ENCODE data around the gene ADD1. TPM values are rescaled to one million over a fixed set of nuclear protein-coding genes. Genes with fewer than 3 reads are reported as not detected.

The ADD1 gene
- total RNA-seq, 1 experiment from 2014 or later, result 181 TPM

GRCh38 chr4:2860391-2861348 is 17.0 kb downstream of the ADD1 start:
- H3K79me2 ChIP-seq (ENCODE audit: low read depth), result peaks cover 57% of the 10 kb centered on the region
- H3K4me2 ChIP-seq, result no peak overlapping the region
- H4K20me1 ChIP-seq (ENCODE audit: insufficient read depth), result no peaks in the 10 kb centered on the region; the same call in 1 of the 2 replicates

GRCh38 chr4:2861631-2862436 is 18.2 kb downstream of the ADD1 start:
- Histone ChIP-seq H3K4me3 (no peak overlapping the region), H2AFZ (no peak overlapping the region), H3K4me1 (replicated peaks; ENCODE audit: insufficient read depth) (peaks cover 15% of the 10 kb centered on the region), H3K79me2 (ENCODE audit: low read depth) (peaks cover 50% of the 10 kb centered on the region), H3K4me2 (no peak overlapping the region), H4K20me1 (ENCODE audit: insufficient read depth) (no peaks in the 10 kb centered on the region; the same call in 1 of the 2 replicates), H3K27ac (no peak overlapping the region), H3K9me2 (ENCODE audit: insufficient read depth) (no peaks in the 10 kb centered on the region), H3F3A (ENCODE audit: insufficient read depth, low read depth) (no peaks in the 10 kb centered on the region; the same call in 1 of the 2 replicates), H3K27me3 (ENCODE audit: insufficient read depth, low read depth) (no peaks in the 10 kb centered on the region), H3K36me3 (ENCODE audit: low read depth) (no peaks in the 10 kb centered on the region), H3K9me3 (ENCODE audit: insufficient read depth, low read depth) (no peaks in the 10 kb centered on the region)
- no peak for TF ChIP-seq EZH2 (IDR thresholded peaks at IDR 0.05; ENCODE audit: low read depth)
- TF ChIP-seq CTCF (conservative IDR thresholded peaks at IDR 0.05), result no peak
- no TSS peak for BruUV-seq (replicated peaks)
- DNase-seq, result no peak
- intact Hi-C loops (cut with micrococcal nuclease; ENCODE audit: unreplicated experiment), result no loop called here
- CTCF ChIA-PET, result interaction anchor here (0.5 to 0.6 kb wide), 2 partner anchors 52 to 257 kb away, joined by 3 read pairs; no protein-coding TSS in a partner anchor
- POLR2A ChIA-PET (ENCODE audit: unreplicated experiment), result interaction anchor here (0.7 kb wide), 1 partner anchor 153 kb away, joined by 4 read pairs; no protein-coding TSS in a partner anchor

More at GRCh38 chr4:2860391-2861348, 17.0 kb downstream of the ADD1 start:
- POLR2A ChIA-PET (ENCODE audit: unreplicated experiment), result interaction anchor here (0.6 kb wide), 1 partner anchor 1133 kb away, joined by 3 read pairs; no protein-coding TSS in a partner anchor
- Histone ChIP-seq H2AFZ (no peak overlapping the region), H3K27me3 (ENCODE audit: insufficient read depth, low read depth) (no peaks in the 10 kb centered on the region), H3F3A (ENCODE audit: insufficient read depth, low read depth) (peaks cover 3% of the 10 kb centered on the region; the same call in 1 of the 2 replicates), H3K9me2 (ENCODE audit: insufficient read depth) (no peaks in the 10 kb centered on the region), H3K4me1 (replicated peaks; ENCODE audit: insufficient read depth) (peaks cover 15% of the 10 kb centered on the region), H3K4me3 (no peak overlapping the region), H3K9me3 (ENCODE audit: insufficient read depth, low read depth) (no peaks in the 10 kb centered on the region), H3K36me3 (ENCODE audit: low read depth) (no peaks in the 10 kb centered on the region), H3K27ac (no peak overlapping the region)
- CTCF ChIA-PET, result interaction anchor here (0.7 kb wide), 1 partner anchor 136 kb away, joined by 8 read pairs; no protein-coding TSS in a partner anchor
- BruUV-seq (replicated peaks), result no TSS peak
- TF ChIP-seq EZH2 (IDR thresholded peaks at IDR 0.05; ENCODE audit: low read depth) (no peak), CTCF (conservative IDR thresholded peaks at IDR 0.05) (no peak)
- intact Hi-C loops (cut with micrococcal nuclease; ENCODE audit: unreplicated experiment), result no loop called here
- DNase-seq, result peak in 1 of 2 experiments; percentile 10

GRCh38 chr4:2862528-2862927 is 18.9 kb downstream of the ADD1 start:
- DNase-seq, result peak; percentile 15 to 62
- no peaks in the 10 kb centered on the region; the same call in 1 of the 2 replicates for H4K20me1 ChIP-seq (ENCODE audit: insufficient read depth)
- no peaks in the 10 kb centered on the region for H3K27me3 ChIP-seq (ENCODE audit: insufficient read depth, low read depth)
- H2AFZ ChIP-seq, result no peak overlapping the region
- H3K4me2 ChIP-seq, result no peak overlapping the region
- ChIA-PET POLR2A (ENCODE audit: unreplicated experiment) (interaction anchor here (0.7 kb wide), 1 partner anchor 153 kb away, joined by 4 read pairs; no protein-coding TSS in a partner anchor), CTCF (interaction anchor here (0.5 kb wide), 1 partner anchor 258 kb away, joined by 3 read pairs; no protein-coding TSS in a partner anchor)
- no peaks in the 10 kb centered on the region for H3K36me3 ChIP-seq (ENCODE audit: low read depth)
- no peaks in the 10 kb centered on the region; the same call in 1 of the 2 replicates for H3F3A ChIP-seq (ENCODE audit: insufficient read depth, low read depth)
- H3K4me3 ChIP-seq, result no peak overlapping the region
- no TSS peak for BruUV-seq (replicated peaks)
- H3K79me2 ChIP-seq (ENCODE audit: low read depth), result peaks cover 46% of the 10 kb centered on the region
- TF ChIP-seq EZH2 (IDR thresholded peaks at IDR 0.05; ENCODE audit: low read depth) (no peak), CTCF (conservative IDR thresholded peaks at IDR 0.05) (no peak)
- H3K9me2 ChIP-seq (ENCODE audit: insufficient read depth), result no peaks in the 10 kb centered on the region
- intact Hi-C loops (cut with micrococcal nuclease; ENCODE audit: unreplicated experiment), result no loop called here
- H3K9me3 ChIP-seq (ENCODE audit: insufficient read depth, low read depth), result no peaks in the 10 kb centered on the region
- no peak overlapping the region for H3K27ac ChIP-seq
- peaks cover 15% of the 10 kb centered on the region for H3K4me1 ChIP-seq (replicated peaks; ENCODE audit: insufficient read depth)
